HG03342 (cell line): ENCODE measurements around the gene DHRS4L2.
"Not testable (repeated sequence)": the region's sequence is repeated elsewhere in the genome, so short reads cannot be mapped to it uniquely, and the experiment has no call there.

Experiments used
- ATAC-seq: cut with Tn5 transposase; IDR thresholded peaks from one replicate; pipeline ENCODE4 v1.9.1; 2021; ENCODE audit warnings: mild to moderate bottlenecking, moderate library complexity; ENCODE audit not compliant: unreplicated experiment

The DHRS4L2 gene

DNA sequence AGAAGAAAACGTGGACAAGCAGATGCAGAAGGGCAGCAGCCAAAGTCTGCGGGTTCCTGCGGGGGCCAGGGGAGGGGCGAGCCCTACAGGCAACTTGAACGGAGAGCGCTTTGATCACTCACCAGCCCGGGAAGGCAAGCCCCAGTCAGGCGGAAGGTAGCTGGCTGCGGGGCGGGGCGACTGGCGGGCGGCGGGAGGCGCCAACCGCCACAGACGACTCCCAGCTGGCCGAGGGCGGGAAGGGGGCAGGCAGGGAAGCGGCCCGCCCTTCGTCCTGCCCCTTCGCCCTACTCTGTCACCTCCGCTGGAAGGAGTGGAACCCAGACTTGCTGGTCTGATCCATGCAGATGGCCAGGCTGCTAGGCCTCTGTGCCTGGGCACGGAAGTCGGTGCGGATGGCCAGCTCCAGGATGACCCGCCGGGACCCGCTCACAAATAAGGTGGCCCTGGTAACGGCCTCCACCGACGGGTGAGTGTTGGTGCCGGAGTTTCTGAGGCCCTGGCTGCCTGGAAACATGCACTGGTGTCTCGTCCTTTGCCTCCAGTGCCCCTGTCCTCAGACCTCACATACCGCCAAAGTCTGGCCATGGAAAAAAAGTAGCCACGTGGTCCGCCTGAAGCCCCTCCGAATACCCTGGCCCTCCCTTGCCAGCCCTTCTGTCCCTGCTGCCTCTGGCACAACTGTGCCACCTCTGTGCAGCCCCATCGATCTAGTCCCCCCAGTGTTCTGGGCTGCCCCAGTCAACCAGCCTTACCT lies at the start of gene DHRS4L2:
Gene DHRS4L2, plus strand, starts transcription at position 323 of the 757 bp plus-strand sequence. Its CDS starts 19 bp downstream, at position 342.
- peak; percentile 85 for ATAC-seq

DNA sequence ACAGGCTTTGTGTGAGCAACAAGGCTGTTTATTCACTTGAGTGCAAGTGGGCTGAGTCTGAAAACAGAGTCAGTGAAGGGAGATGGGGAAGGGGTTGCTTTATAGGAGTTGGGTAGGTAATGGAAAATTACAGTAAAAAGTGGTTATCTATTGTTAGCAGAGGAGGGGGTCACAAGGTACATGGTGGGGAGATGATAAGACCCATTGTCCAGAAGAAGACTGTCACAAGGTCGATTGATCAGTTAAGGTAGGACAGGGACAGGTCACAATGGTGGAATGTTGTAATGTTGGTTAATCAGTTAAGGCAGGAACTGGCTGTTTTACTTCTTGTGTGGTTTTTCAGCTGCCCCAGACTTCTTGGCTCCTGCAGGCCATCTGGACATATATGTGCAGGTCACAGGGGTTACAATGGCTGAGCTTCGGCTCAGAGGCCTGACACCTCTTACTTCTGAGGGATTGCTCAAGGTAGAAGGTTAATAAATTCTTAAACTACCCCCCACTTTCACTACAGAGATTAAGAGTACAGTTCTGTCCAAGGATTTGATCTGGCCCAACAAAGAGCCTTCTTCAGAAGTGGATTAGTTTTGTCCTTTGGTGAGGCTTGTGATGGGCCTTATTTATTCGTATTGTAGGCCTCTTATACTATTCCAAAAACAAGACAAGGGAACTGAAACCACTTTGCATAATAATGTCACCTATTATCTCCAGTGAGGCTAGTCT lies 49.0 kb upstream of the DHRS4L2 start:
- ATAC-seq: no peak

DNA sequence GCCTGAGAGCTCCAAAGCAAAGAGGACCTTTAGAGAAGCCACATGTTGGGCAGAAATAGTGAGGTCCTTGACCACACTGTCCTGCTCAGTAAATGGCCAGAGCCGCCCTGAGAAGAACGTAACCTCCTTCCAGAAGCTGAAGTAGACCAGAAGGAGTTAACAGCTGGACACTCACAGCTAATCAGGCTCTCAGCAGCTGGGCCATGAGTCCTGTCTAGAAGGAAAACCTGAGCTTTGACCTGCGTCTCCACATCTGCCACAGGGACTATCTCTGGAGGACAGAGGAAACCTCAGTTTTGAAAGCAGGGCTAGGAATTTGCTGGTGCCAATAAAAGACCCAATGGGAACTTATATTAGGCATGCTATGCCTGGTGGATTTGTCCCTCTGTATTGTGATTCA lies 47.5 kb upstream of the DHRS4L2 start:
- no peak for ATAC-seq

DNA sequence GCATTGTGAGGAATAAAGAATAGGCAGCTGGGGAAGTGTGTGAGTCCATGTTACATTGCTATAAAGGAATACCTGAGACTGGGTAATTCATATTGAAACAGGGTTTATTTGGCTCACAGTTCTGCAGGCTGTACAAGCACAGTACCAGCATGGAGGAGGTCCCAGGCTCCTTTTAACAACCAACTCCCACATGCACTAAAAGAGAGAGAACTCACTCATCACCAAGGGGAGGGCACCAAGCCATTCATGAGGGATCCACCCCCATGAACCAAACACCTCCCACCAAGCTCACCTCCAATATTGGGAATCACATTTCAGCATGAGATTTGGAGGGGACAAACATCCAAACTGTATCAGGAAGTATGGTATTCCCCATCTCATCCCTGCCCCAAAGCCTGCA lies 47.1 kb upstream of the DHRS4L2 start:
- no peak for ATAC-seq

DNA sequence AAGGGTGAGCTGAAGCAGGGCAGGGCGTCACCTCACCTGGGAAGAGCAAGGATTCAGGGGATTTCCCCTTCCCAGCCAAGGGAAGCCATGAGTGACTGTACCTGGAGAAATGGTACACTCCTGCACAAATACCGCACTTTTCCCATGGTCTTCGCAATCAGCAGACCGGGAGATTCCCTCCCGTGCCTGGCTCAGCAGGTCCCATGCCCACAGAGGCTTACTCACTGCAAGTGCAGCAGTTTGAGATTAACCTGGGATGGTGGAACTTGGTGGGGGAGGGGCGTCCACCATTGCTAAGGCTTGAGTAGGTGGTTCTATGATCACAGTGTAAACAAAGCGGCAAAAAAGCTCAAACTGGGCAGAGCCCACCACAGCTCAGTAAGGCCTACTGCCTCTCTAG lies 46.1 kb upstream of the DHRS4L2 start:
- no peak for ATAC-seq

DNA sequence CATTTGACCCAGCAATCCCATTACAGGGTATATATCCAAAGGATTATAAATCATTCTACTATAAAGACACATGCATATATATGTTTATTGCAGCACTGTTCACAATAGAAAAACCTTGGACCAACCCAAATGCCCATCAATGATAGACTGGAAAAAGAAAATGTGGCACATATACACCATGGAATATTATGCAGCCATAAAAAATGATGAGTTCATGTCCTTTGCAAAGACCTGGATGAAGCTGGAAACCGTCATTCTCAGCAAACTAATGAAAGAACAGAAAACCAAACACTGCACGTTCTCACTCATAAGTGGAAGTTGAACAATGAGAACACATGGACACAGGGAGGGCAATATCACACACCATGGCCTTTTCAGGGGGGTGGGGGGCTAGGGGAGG lies 39.7 kb upstream of the DHRS4L2 start:
- ATAC-seq: not testable (repeated sequence)

DNA sequence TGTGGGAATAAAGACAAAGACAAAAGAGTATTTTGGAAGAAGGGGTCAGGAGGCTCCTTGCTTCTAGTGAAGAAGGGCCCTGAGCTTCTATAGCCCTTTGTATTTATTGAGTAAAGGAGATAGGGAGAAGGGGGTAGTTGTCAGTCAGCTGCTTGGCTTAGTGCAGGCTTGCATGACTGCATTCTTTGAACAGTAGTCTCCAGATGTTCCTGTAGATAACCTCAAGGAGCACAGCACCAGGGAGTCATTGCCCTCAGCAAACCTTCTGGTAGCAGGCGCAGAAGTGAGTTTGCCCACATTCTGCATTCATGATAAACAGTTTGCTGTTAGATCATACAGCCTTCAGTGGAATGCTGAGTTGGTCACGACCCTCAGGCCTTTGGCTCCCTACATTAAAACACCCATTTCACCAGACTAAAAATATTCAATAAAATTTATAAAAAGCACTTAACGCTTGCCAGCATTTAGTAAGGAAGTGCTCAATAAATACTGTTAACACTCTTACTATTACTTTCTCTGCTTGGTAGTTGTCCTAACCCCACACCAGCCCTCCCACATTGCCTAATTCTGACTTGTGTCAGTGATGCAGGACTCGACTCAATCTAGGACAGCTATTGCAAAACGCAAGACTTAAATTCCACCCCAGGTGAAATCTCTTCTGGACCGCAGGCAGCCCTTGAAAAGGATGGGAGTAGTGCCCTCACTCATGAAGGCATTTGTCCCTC lies 38.2 kb upstream of the DHRS4L2 start:
- no peak for ATAC-seq

DNA sequence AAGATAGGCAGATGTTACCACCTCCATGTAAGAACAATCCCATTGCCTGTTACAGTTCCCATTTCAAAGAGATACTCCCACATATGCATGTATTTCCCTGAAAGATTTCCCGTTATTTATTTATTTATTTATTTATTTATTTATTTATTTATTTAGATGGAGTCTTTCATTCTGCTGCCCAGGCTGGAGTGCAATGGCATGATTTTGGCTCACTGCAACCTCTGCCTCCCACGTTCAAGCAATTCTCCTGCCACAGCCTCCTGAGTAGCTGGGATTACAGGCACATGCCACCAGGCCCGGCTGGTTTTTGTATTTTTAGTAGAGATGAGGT lies 37.6 kb upstream of the DHRS4L2 start:
- not testable (repeated sequence) for ATAC-seq

DNA sequence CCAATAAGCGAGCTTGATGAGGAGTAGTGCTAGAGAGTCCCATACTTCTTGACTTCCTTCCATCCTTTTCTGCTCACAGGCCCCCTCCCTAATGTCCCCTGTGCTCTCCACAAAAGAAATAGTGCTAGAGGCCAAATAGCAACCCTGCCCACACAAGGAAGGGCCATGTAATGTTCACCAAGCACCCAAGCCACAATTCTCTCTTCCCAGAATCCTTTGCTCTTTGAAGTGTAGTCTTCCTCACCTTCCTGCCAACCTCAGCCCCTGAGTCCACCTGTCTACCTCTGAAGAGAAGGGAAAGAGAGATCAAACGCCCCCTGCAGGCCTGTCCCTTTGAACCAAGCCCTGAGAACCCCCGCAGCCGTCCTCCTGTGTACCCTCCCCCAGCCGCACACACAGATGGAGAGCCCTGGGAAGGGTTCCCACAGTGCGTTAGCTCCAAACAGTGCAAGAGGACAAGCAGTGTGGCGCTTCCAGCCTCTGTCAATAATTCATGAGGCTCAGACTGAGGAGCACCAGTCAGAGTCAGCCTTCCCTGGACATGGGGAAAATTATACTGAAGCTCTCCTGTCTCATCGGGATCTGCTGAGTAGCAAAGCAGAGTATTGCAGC lies 37.0 kb upstream of the DHRS4L2 start:
- no peak for ATAC-seq

DNA sequence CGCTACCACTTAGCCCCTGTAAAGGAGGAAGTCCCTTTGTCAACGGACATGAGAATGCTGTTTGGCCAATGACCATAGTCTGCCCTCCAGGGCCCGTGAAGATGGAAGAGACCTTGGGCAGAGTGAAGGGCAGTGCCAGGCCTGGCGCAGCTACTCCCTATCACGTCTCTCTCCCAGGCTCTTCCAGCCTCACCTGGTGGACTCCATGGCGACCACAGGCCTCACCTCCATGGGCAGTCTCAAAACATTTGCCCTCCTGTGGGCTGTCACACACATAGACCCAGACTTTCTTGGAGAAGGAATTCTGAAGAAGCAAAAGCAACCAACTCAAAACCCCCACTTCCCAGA lies 35.6 kb upstream of the DHRS4L2 start:
- not testable (repeated sequence) for ATAC-seq

DNA sequence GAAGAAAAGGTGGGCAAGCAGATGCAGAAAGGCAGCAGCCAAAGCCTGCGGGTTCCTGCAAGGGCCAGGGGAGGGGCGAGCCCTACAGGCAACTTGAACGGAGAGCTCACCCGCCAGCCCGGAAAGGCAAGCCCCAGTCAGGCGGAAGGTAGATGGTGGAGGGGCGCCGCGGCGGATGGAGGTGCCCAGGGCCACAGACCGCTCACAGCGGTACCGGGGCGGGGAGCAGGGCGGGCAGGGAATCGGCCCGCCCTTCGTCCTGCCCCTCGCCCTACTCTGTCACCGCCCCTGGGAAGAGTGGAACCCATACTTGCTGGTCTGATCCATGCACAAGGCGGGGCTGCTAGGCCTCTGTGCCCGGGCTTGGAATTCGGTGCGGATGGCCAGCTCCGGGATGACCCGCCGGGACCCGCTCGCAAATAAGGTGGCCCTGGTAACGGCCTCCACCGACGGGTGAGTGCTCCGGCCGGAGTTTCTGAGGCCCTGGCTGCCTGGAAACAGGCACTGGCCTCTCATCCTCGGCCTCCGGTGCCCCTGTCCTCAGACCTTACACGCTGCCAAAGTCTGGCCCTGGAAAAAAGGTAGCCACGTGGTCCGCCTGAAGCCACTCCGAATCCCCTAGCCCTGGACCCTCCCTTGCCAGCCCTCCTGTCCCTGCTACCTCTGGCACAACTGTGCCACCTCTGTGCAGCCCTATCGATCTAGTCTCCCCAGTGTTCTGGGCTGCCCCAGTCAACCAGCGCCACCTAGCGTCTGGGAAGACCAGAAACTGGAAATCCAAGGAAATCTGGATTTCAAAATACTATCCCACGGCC lies 35.1 kb upstream of the DHRS4L2 start, which contains the start of gene DHRS4:
Gene DHRS4, plus strand, starts transcription at position 307 of the 815 bp plus-strand sequence. Its CDS starts 19 bp downstream, at position 326.
- ATAC-seq: peak; percentile 74

DNA sequence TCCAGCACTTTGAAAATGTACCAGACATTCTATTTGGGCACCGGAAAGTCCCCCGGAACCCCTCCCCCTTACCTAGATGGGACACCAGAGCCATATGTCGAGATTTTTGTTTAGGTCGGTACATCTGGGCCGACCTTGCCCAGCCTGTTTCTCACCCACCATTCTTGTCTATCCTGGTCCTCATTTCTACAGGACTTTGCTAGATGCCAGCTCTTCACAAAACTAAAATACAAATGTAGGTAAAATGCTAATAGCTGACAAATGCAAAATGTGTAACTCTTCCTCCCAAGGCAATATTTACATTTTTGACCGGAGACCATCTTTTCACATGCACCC lies 34.5 kb upstream of the DHRS4L2 start:
- peak; percentile 7 for ATAC-seq

DNA sequence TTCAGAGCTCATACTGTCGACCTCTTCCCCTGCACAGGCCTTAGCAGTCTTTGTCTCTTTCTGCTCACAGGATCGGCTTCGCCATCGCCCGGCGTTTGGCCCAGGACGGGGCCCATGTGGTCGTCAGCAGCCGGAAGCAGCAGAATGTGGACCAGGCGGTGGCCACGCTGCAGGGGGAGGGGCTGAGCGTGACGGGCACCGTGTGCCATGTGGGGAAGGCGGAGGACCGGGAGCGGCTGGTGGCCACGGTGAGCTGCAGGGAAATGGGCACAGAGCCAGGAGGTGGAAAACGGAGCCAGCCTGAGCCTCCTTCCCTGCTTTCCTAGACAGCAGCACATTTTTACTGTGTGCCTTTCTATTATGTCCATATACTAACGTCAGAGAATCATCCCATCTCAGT lies 33.8 kb upstream of the DHRS4L2 start:
- not testable (repeated sequence) for ATAC-seq

DNA sequence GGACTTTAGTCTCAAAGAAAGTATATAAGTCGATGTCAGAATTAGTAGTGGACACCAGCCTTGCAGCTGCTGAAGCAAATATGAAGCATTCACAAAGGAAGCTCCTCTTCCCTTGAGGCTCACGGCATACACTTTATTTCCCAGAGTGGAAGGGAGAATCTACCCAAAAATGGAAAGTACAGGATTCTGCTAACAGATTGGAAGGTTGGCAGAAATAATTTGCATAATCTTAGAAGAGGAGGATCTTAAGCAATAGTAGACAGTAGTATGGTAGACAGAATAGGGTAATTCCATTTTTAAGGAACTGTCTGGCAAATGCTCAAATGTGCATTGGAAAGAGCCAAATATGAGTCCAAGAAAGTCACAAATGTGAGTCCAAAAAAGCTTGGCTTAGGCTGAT lies 32.9 kb upstream of the DHRS4L2 start:
- not testable (repeated sequence) for ATAC-seq

DNA sequence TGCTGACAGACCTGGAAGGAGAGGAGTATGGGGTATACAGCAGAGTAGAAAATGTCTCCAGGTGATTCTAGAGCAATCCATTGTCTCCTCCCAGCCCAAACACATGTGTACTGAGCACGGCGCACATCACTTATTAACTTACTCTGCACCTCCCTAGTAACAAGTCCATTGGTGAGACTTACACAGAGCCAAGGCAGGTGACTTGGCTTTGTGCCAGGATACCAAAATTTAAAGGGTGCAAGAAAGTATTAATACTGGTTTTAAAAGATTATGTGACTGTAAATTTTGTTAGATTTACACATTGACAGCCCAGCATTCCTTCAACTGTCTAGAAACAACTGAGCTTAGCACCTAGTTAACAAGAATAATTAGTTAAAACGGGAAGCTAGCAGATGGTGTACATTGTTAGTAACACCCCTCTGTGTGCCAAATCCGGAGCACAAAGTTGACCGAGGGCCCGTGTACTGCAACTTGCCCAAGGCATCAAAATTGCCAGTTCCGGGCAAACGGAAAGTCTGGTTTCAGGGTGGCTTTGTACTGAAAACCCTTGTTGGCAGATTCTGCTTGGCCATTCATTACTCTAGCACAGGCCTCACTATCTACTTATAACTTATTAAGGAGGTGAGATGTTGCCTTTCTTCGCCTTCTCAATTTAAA lies 30.7 kb upstream of the DHRS4L2 start:
- ATAC-seq: not testable (repeated sequence)

DNA sequence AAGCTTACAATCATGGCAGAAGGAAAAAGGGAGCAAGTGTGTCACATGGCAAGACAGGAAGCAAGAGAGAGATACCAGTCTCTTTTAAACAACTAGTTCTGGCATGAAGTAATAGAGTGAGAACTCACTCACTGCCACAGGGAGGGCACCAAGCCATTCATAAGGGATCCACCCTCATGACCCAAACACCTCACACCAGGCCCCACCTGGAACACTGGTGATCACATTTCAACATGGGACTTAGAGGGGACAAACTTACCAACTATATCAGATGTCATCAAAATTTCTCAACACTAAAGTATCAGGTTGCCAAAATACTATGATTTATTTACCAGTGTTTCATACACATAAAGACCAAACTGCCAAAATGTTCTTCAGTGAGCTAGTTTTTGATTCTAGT lies 27.8 kb upstream of the DHRS4L2 start:
- ATAC-seq: not testable (repeated sequence)

DNA sequence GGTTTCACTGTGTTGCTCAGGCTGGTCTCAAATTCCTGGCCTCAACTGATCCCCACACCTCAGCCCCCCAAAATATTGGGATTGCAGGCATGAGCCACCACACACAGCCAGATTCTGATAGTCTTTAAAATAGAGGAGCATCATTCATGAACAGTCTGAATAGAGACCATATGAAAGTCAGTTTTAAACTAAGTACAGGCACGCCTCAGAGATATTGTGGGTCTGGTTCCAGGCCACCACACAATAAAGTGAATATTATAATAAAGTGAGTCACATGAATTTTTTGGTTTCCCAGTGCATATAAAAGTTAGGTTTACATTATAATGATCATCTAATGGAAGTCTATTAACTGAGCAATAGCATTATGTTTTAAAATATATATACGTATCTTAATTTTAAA lies 27.0 kb upstream of the DHRS4L2 start:
- not testable (repeated sequence) for ATAC-seq

DNA sequence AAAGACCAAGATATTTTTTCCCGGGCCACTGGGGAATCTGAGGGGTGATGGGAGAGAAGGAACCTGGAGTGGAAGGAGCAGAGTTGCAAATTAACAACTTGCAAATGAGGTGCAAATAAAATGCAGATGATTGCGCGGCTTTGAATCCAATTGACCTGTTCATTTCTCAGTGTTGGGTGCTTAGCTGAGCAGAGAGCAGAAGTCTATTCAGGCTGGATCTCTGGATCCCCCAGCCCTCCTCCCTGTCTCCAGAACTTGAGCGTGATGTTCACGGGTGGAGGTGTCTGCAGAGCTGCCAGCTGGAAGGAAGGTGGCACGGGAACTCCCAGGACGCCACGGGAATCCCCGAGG lies 19.6 kb upstream of the DHRS4L2 start:
- ATAC-seq: not testable (repeated sequence)

DNA sequence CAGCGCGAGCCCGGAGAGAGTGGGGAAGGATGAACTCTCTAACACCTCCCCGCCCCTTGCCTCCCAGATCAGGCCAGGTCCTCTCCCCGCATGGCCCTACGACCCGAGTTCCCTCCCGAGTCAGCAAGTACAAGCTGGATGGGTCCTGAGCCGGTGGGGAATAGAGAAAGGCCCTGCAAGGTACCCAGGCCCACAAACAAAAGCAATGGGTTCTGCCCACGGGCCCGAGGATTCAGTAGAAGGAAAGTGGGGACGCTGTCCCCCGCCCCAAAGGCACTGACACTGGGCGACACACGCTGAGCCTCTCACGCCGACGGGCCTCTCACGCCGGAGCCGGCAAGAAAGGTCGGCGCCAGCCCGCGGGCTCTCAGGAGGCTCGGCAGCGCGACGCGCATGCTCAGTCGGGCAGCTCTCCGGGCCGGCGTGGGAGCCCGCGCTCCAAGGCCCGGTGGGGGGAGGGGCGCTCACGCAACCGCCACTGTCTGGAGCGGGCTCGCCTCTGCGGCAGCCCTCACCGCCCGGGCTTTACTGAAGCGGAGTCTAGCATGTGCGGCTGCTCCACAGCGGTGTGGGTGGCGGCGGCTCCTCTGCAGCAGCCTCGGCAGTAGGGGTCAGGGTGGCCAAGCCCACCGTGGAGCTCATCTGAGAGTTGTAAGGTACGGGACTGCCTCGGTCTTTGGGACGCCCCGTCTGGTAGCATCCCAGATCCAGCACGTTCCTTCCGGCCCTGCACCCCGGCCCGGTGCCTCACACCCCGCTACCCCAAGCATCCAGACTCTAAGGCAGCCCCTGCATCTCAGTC lies 19.0 kb upstream of the DHRS4L2 start:
- ATAC-seq: peak; percentile 57
